NCI-H1694 (cell line): ENCODE results near the gene TBKBP1.
"Not testable (repeated sequence)": the region's sequence is repeated elsewhere in the genome, so short reads cannot be mapped to it uniquely, and the experiment has no call there.

Experiments
- DNase-seq: peaks from one replicate; lab custom pipeline; 2025; lab: John Stamatoyannopoulos, UW

Gene TBKBP1

GRCh38 chr17:47733674-47734410 lies 39.9 kb downstream of the TBKBP1 start:
- no peak for DNase-seq

- no peak for DNase-seq
Measured at GRCh38 chr17:47735139-47735464, 41.1 kb downstream of the TBKBP1 start.

- DNase-seq, result no peak
Measured at GRCh38 chr17:47735536-47736011, 41.6 kb downstream of the TBKBP1 start.

- no peak for DNase-seq
Measured at GRCh38 chr17:47736501-47737495, 42.8 kb downstream of the TBKBP1 start.

- no peak for DNase-seq
Measured at GRCh38 chr17:47738178-47738577, 44.2 kb downstream of the TBKBP1 start.

- no peak for DNase-seq
Measured at GRCh38 chr17:47739150-47739549, 45.2 kb downstream of the TBKBP1 start.

- DNase-seq, result not testable (repeated sequence)
Measured at GRCh38 chr17:47739945-47740344, 46.0 kb downstream of the TBKBP1 start.

GRCh38 chr17:47741109-47741792 lies 47.3 kb downstream of the TBKBP1 start:
- DNase-seq, result no peak

GRCh38 chr17:47741793-47742145 lies 47.8 kb downstream of the TBKBP1 start:
- no peak for DNase-seq

- peak; percentile 43 for DNase-seq
Measured at GRCh38 chr17:47742319-47743181, 48.6 kb downstream of the TBKBP1 start.

GRCh38 chr17:47744168-47745036 lies 50.4 kb downstream of the TBKBP1 start:
- no peak for DNase-seq

- DNase-seq, result no peak
Measured at GRCh38 chr17:47745037-47745380, 51.0 kb downstream of the TBKBP1 start.

GRCh38 chr17:47751471-47751870 lies 57.5 kb downstream of the TBKBP1 start:
- DNase-seq, result no peak

- DNase-seq, result no peak
Measured at GRCh38 chr17:47757386-47757785, 63.4 kb downstream of the TBKBP1 start.

- DNase-seq, result no peak
Measured at GRCh38 chr17:47760409-47761140, 66.6 kb downstream of the TBKBP1 start.
